ENCODE results near the gene HBEGF. TPM values are rescaled to one million over a fixed set of nuclear protein-coding genes. Genes with fewer than 3 reads are reported as not detected.
A peak's percentile ranks its signal among the peaks of the same experiment; 100 is the strongest.

HBEGF gene
- total and polyA plus RNA-seq, 7 donors, result 4.7 to 17.6 (median 10.9) TPM

GRCh38 chr5:140355546-140355945 is 9.1 kb upstream of the HBEGF start:
- Histone ChIP-seq H3K9me3 (no peaks in the 10 kb centered on the region), H3K27me3 (no peaks in the 10 kb centered on the region), H3K36me3 (no peaks in the 10 kb centered on the region), H3K4me1 (peaks cover 0 to 11% (median 7%) of the 10 kb centered on the region in 4 donors), H3K4me3 (no peak overlapping the region), H3K27ac (no peak overlapping the region)
- 62 to 76% methylated on average over 7 of the region's 7 CpGs for WGBS, 2 donors
- TF ChIP-seq EP300 (IDR thresholded peaks at IDR 0.05) (no peak), POLR2AphosphoS5 (IDR thresholded peaks at IDR 0.05) (no peak), CTCF (IDR thresholded peaks at IDR 0.05) (no peak), POLR2A (IDR thresholded peaks at IDR 0.05) (no peak)
- intact Hi-C loops (cut with DNase I), result no loop called here
- DNase-seq, result no peak

GRCh38 chr5:140351609-140352334 is 5.4 kb upstream of the HBEGF start:
- TF ChIP-seq CTCF (IDR thresholded peaks at IDR 0.05), result peak; percentile 81 to 96 (median 87)
- TF ChIP-seq POLR2AphosphoS5 (IDR thresholded peaks at IDR 0.05), result no peak
- TF ChIP-seq POLR2A (IDR thresholded peaks at IDR 0.05), result no peak
- Histone ChIP-seq H3K9me3 (no peaks in the 10 kb centered on the region), H3K4me3 (no peak overlapping the region), H3K36me3 (no peaks in the 10 kb centered on the region), H3K27me3 (no peaks in the 10 kb centered on the region), H3K4me1 (peaks cover 0 to 12% (median 7%) of the 10 kb centered on the region in 4 donors), H3K27ac (no peak overlapping the region)
- DNase-seq, result no peak
- WGBS, 2 donors, result 4 to 8% methylated on average over 5 of the region's 5 CpGs
- intact Hi-C loops (cut with DNase I), result loop anchor here (1.0 to 2.0 kb wide), 2 partner anchors 49 to 107 kb away; partner anchors contain the start of gene PFDN1

- Histone ChIP-seq H3K9me3 (no peaks in the 10 kb centered on the region), H3K27ac (no peak overlapping the region), H3K27me3 (no peaks in the 10 kb centered on the region), H3K4me1 (peaks cover 0 to 30% (median 23%) of the 10 kb centered on the region in 4 donors), H3K4me3 (no peak overlapping the region), H3K36me3 (no peaks in the 10 kb centered on the region)
- DNase-seq, result no peak
- intact Hi-C loops (cut with DNase I), result loop anchor here (5.0 to 10.0 kb wide), 2 partner anchors 172 to 274 kb away; partner anchors contain the start of gene CYSTM1
- 56 to 81% methylated on average over 2 of the region's 2 CpGs for WGBS, 2 donors
- TF ChIP-seq EP300 (IDR thresholded peaks at IDR 0.05) (no peak), CTCF (IDR thresholded peaks at IDR 0.05) (no peak), POLR2AphosphoS5 (IDR thresholded peaks at IDR 0.05) (no peak), POLR2A (IDR thresholded peaks at IDR 0.05) (no peak)
Measured at GRCh38 chr5:140349244-140349643, 2.8 kb upstream of the HBEGF start.

- Histone ChIP-seq H3K4me3 (no peak overlapping the region), H3K36me3 (peaks cover 0 to 6% (median 0%) of the 10 kb centered on the region in 4 donors), H3K27me3 (no peaks in the 10 kb centered on the region), H3K9me3 (no peaks in the 10 kb centered on the region), H3K27ac (no peak overlapping the region), H3K4me1 (peaks cover 0 to 39% (median 29%) of the 10 kb centered on the region in 4 donors)
- no peak for TF ChIP-seq CTCF (IDR thresholded peaks at IDR 0.05)
- TF ChIP-seq EP300 (IDR thresholded peaks at IDR 0.05), result no peak
- TF ChIP-seq POLR2AphosphoS5 (IDR thresholded peaks at IDR 0.05), result no peak
- TF ChIP-seq POLR2A (IDR thresholded peaks at IDR 0.05), result no peak
- intact Hi-C loops (cut with DNase I), result loop anchor here (5.0 to 10.0 kb wide), 2 partner anchors 171 to 273 kb away; partner anchors contain the start of gene CYSTM1
- no peak for DNase-seq
- 24 to 49% methylated on average over 4 of the region's 4 CpGs for whole genome bisulfite sequencing, 2 donors
Measured at GRCh38 chr5:140348104-140348503, 1.7 kb upstream of the HBEGF start.
